GM06990 (cell line): ENCODE results near the gene RBMS1.

Experiments used
- DNase-seq: peaks from one replicate; pipeline ENCODE4 v3.0.0-alpha.2; 2011; ENCODE audit not compliant: insufficient read length; ENCODE audit errors: extremely low read depth
- H3K27me3 ChIP-seq: replicated peaks from 2 replicates; pipeline ENCODE4 v1.6.0; 2011; ENCODE audit warnings: low read length; ENCODE audit not compliant: control insufficient read depth, insufficient read depth
- H3K36me3 ChIP-seq: 2 replicates; pipeline ENCODE4 v1.5.1; 2011; ENCODE audit warnings: low read length; ENCODE audit not compliant: control insufficient read depth, insufficient read depth
- H3K4me3 ChIP-seq: replicated peaks from 2 replicates; pipeline ENCODE4 v1.5.1; 2011; ENCODE audit warnings: low read depth, mild to moderate bottlenecking, control low read depth, low read length
- TF ChIP-seq, protein P1 (sequence below): IDR thresholded peaks from 2 replicates; pipeline ENCODE4 v1.5.1; 2011; ENCODE audit warnings: low read length, control low read depth, mild to moderate bottlenecking, inconsistent platforms; ENCODE audit not compliant: insufficient read depth, poor library complexity, severe bottlenecking

Gene RBMS1

DNA sequence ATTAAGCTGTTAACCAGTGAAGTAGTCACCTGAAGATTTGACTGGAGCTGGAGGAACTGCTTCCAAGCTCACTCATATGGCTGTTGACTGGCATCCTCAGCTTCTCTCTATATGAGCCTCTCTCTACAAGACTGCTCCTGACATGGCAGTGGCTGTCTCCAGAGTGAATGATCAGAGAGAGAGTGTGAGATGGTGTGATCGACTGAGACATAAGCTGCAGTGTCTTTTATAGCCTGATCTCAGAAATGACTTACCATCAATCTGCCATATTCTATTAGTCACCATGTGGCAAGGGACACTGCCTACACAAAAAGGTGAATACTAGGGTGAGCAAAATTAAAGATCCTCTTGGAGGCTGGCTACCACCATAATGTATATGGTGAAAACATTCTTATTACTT is 7.8 kb upstream of the RBMS1 start:
- TF ChIP-seq, protein P1, sequence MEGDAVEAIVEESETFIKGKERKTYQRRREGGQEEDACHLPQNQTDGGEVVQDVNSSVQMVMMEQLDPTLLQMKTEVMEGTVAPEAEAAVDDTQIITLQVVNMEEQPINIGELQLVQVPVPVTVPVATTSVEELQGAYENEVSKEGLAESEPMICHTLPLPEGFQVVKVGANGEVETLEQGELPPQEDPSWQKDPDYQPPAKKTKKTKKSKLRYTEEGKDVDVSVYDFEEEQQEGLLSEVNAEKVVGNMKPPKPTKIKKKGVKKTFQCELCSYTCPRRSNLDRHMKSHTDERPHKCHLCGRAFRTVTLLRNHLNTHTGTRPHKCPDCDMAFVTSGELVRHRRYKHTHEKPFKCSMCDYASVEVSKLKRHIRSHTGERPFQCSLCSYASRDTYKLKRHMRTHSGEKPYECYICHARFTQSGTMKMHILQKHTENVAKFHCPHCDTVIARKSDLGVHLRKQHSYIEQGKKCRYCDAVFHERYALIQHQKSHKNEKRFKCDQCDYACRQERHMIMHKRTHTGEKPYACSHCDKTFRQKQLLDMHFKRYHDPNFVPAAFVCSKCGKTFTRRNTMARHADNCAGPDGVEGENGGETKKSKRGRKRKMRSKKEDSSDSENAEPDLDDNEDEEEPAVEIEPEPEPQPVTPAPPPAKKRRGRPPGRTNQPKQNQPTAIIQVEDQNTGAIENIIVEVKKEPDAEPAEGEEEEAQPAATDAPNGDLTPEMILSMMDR = no peak

DNA sequence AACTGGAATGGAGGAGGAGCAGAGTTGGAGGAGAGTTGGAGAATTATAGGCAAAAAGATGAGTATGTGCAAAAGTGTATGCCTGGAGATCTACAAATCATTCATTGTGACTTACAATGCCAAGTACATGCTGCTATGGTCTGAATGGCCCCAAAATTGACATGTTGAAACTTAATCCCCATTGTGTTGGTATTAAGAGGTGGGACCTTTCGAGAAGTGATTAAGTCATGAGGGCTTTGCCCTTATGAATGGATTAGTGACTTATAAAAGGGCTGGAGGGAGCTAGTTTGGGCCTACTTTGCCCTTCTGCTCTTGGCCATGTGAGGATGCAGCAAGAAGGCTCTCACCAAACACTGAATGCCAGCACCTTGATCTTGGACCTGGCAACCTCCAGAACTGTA is 6.3 kb upstream of the RBMS1 start:
- TF ChIP-seq, protein P1 = no peak

More for the DNA sequence above, 7.8 kb upstream of the RBMS1 start:
- Histone ChIP-seq H3K36me3 (no peaks in the 10 kb centered on the region), H3K27me3 (no peaks in the 10 kb centered on the region), H3K4me3 (no peak overlapping the region)
- DNase-seq = no peak

DNA sequence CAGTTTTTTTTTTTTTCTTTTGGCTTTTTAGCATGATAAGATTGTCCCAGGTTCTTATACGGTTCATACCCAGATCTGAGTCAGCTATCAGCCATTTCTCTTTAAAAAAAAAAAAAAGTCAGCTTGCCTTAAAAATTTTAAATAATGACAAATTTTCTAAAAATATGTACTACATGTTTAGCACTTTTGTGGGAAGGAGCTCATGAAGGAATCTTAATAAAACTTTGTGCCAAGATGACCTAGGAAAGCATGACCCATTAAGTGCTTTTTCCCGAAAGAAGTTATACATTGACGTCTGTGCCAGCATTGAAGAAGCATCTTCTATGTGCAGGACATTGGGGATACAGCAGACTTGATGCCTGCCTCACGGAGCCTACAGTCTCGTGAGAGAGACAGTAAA is 4.5 kb upstream of the RBMS1 start:
- DNase-seq = no peak

More for the DNA sequence above, 6.3 kb upstream of the RBMS1 start:
- H3K4me3 ChIP-seq = no peak overlapping the region
- no peaks in the 10 kb centered on the region for H3K27me3 ChIP-seq
- no peaks in the 10 kb centered on the region for H3K36me3 ChIP-seq
- DNase-seq = no peak

DNA sequence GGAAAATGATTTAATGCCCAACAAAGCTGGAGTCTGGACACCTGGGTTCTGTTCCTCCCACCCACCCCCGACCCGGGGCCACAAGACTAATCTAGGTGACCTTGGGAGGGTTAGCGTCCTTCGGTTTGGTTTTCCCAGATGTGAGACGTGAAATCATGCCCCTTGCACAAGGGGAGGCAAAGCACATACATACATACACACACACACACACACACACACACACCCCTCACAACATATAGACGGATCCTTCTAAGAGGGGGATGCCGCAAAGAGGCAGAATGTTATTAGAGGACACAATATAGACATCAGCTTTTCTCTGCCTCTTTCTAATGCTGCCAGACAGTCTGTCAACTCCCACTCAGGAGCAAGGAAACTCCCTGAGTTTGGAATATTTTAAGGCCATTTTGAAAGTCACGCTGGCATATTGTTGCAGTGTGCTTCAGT is 616 bp upstream of the RBMS1 start:
- DNase-seq = no peak
- TF ChIP-seq, protein P1 = no peak
- Histone ChIP-seq H3K27me3 (no peaks in the 10 kb centered on the region; the same call in 1 of the 2 replicates), H3K4me3 (no peak overlapping the region), H3K36me3 (no peaks in the 10 kb centered on the region)

More for the DNA sequence above, 4.5 kb upstream of the RBMS1 start:
- Histone ChIP-seq H3K36me3 (no peaks in the 10 kb centered on the region), H3K27me3 (no peaks in the 10 kb centered on the region; the same call in 1 of the 2 replicates), H3K4me3 (no peak overlapping the region)
- TF ChIP-seq, protein P1 = no peak

DNA sequence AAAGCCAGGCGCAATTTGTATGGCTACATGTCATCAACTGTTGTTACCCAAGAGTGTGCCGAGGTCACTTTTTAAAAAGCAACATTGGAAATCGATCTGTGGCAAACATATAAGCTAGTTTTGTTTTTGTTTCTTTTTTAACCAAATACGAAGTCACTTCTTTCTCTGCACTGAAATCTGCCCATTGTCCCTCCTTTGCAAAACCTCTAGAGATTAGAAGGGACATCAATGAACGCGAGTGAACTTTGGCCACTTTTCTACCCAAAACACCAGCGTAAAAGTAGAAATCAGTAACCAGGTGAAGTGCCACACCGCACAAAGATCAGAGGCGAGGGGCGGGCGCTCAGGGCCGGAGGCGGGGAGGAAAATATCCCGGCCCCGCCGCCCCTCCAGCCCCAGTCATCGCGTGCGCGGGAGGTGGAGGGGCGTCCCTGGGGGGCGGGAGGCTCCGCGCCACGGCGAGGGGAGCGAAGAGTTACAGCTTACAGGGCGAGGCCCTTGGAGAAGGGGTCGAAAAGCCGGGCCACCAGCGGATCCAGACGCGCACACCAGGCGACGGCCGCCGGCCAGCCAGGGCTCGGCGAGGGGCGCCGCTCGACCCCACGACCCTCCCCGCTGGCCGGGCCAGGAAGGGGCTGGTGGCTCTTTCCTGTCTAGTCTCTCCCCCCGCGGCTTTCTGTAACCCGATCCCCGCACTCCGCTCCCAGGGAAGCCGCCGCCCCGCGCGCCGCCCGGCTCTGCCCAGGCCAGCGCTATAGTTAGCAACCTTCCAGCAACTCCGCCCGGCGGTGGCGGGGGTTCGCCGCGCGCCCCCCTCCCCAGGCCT is 993 bp downstream of the RBMS1 start:
- H3K4me3 ChIP-seq = peak overlapping the region; percentile 53
- peak; percentile 6 for DNase-seq
- H3K27me3 ChIP-seq = no peaks in the 10 kb centered on the region; the same call in 1 of the 2 replicates
- TF ChIP-seq, protein P1 = no peak
- H3K36me3 ChIP-seq = no peaks in the 10 kb centered on the region
